ACC112 (cell line): ENCODE measurements around the gene SSTR5.

ENCODE experiments used
- H2AFZ ChIP-seq: fragments of 200-600 bp; sonication (generic); one replicate; pipeline ENCODE4 v1.6.0; 2017; ENCODE audit warnings: antibody characterized with exemption, low read length; ENCODE audit not compliant: unreplicated experiment
- H3K27ac ChIP-seq: fragments of 200-600 bp; sonication (generic); 2 replicates; pipeline ENCODE4 v1.5.1; 2014; ENCODE audit warnings: low read depth, mild to moderate bottlenecking, antibody characterized with exemption, low read length, moderate library complexity
- H3K27me3 ChIP-seq: fragments of 200-600 bp; sonication (generic); 2 replicates; pipeline ENCODE4 v1.6.1; 2014; ENCODE audit warnings: mild to moderate bottlenecking, antibody characterized with exemption, low read length, moderate library complexity, mixed read lengths; ENCODE audit not compliant: insufficient read depth
- H3K36me3 ChIP-seq: fragments of 200-600 bp; sonication (generic); 2 replicates; pipeline ENCODE4 v1.6.1; 2016; ENCODE audit warnings: mild to moderate bottlenecking, antibody characterized with exemption, low read length, moderate library complexity, mixed read lengths; ENCODE audit not compliant: insufficient read depth
- H3K4me1 ChIP-seq: fragments of 200-600 bp; sonication (generic); one replicate; pipeline ENCODE4 v1.6.1; 2016; ENCODE audit warnings: low read length, mixed read lengths; ENCODE audit not compliant: insufficient read depth, unreplicated experiment, control insufficient read depth
- H3K4me3 ChIP-seq: fragments of 200-600 bp; sonication (generic); 2 replicates; pipeline ENCODE4 v1.5.1; 2014; ENCODE audit warnings: mild to moderate bottlenecking, low read depth, low read length
- H3K79me2 ChIP-seq: fragments of 200-600 bp; sonication (generic); one replicate; pipeline ENCODE4 v1.6.0; 2016; ENCODE audit warnings: low read length; ENCODE audit not compliant: control insufficient read depth, unreplicated experiment, insufficient read depth

SSTR5 gene

DNA sequence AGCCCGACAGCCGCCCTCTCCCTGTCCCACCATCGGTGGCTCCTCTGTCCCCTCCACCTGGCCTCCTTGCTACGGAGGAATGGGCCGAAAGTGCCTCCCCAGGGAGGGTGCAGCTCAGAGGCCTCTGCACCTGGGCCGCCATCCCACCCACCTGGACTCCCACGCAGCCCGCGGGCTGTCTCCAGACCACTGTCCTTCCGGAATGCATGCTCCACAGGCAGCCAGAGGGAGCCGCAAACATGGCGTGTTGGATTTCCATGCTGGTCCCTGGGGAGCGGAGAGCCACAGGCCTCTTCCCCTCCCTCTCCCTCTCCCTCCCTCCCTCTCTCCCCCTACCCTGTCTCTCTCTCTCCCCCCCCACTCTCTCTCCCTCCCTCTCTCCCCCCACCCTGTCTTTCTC lies 3.0 kb downstream of the SSTR5 start:
- Histone ChIP-seq H3K27me3 (peaks cover 71% of the 10 kb centered on the region), H2AFZ (no peak overlapping the region), H3K4me1 (peaks cover 5% of the 10 kb centered on the region), H3K79me2 (no peaks in the 10 kb centered on the region), H3K27ac (no peak overlapping the region), H3K4me3 (no peak overlapping the region), H3K36me3 (no peaks in the 10 kb centered on the region)

- no peaks in the 10 kb centered on the region for H3K36me3 ChIP-seq
- H3K79me2 ChIP-seq: no peaks in the 10 kb centered on the region
- peaks cover 67% of the 10 kb centered on the region for H3K27me3 ChIP-seq
- no peak overlapping the region for H3K27ac ChIP-seq
- no peak overlapping the region for H3K4me3 ChIP-seq
- H3K4me1 ChIP-seq: peaks cover 12% of the 10 kb centered on the region
- no peak overlapping the region for H2AFZ ChIP-seq
Measured at GRCh38 chr16:1076801-1077576, 4.4 kb downstream of the SSTR5 start.

GRCh38 chr16:1077877-1078578 lies 5.5 kb downstream of the SSTR5 start:
- H3K27me3 ChIP-seq: peaks cover 58% of the 10 kb centered on the region
- no peak overlapping the region for H3K4me3 ChIP-seq

DNA sequence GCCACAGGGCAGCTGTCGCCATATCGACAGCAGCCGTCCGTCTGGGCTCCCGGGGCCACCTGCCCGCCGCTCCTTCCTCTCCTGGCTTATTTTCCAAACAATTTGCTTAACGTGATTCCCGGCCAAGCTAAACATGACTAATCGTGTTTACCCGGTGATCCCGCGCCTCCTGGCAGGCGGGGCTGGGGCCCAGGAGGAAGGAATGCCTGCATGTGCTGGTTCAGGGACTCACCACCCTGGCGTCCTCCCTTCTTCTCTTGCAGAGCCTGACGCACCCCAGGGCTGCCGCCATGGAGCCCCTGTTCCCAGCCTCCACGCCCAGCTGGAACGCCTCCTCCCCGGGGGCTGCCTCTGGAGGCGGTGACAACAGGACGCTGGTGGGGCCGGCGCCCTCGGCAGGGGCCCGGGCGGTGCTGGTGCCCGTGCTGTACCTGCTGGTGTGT lies 6.1 kb downstream of the SSTR5 start:
- no peaks in the 10 kb centered on the region for H3K79me2 ChIP-seq
- no peaks in the 10 kb centered on the region for H3K36me3 ChIP-seq
- no peak overlapping the region for H3K27ac ChIP-seq
- H3K27me3 ChIP-seq: peaks cover 53% of the 10 kb centered on the region
- peaks cover 21% of the 10 kb centered on the region for H3K4me1 ChIP-seq
- H2AFZ ChIP-seq: no peak overlapping the region
- no peak overlapping the region for H3K4me3 ChIP-seq

More at GRCh38 chr16:1077877-1078578, 5.5 kb downstream of the SSTR5 start:
- Histone ChIP-seq H3K79me2 (no peaks in the 10 kb centered on the region), H3K36me3 (no peaks in the 10 kb centered on the region), H3K4me1 (peaks cover 21% of the 10 kb centered on the region), H2AFZ (no peak overlapping the region), H3K27ac (no peak overlapping the region)

DNA sequence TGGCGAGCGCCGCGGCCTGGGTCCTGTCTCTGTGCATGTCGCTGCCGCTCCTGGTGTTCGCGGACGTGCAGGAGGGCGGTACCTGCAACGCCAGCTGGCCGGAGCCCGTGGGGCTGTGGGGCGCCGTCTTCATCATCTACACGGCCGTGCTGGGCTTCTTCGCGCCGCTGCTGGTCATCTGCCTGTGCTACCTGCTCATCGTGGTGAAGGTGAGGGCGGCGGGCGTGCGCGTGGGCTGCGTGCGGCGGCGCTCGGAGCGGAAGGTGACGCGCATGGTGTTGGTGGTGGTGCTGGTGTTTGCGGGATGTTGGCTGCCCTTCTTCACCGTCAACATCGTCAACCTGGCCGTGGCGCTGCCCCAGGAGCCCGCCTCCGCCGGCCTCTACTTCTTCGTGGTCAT lies 6.8 kb downstream of the SSTR5 start:
- no peaks in the 10 kb centered on the region for H3K36me3 ChIP-seq
- no peak overlapping the region for H3K4me3 ChIP-seq
- H3K27me3 ChIP-seq: peaks cover 46% of the 10 kb centered on the region
- H3K4me1 ChIP-seq: peaks cover 21% of the 10 kb centered on the region
- no peak overlapping the region for H3K27ac ChIP-seq
- H3K79me2 ChIP-seq: no peaks in the 10 kb centered on the region
- H2AFZ ChIP-seq: no peak overlapping the region

GRCh38 chr16:1079786-1080525 lies 7.4 kb downstream of the SSTR5 start:
- peaks cover 41% of the 10 kb centered on the region for H3K27me3 ChIP-seq
- H2AFZ ChIP-seq: no peak overlapping the region
- H3K4me1 ChIP-seq: peaks cover 21% of the 10 kb centered on the region
- H3K79me2 ChIP-seq: no peaks in the 10 kb centered on the region
- no peak overlapping the region for H3K4me3 ChIP-seq
- no peak overlapping the region for H3K27ac ChIP-seq
- H3K36me3 ChIP-seq: no peaks in the 10 kb centered on the region

GRCh38 chr16:1080801-1081733 lies 8.5 kb downstream of the SSTR5 start:
- Histone ChIP-seq H3K36me3 (no peaks in the 10 kb centered on the region), H3K4me3 (no peak overlapping the region), H2AFZ (no peak overlapping the region), H3K79me2 (no peaks in the 10 kb centered on the region), H3K4me1 (peaks cover 21% of the 10 kb centered on the region), H3K27ac (no peak overlapping the region), H3K27me3 (peaks cover 40% of the 10 kb centered on the region)

DNA sequence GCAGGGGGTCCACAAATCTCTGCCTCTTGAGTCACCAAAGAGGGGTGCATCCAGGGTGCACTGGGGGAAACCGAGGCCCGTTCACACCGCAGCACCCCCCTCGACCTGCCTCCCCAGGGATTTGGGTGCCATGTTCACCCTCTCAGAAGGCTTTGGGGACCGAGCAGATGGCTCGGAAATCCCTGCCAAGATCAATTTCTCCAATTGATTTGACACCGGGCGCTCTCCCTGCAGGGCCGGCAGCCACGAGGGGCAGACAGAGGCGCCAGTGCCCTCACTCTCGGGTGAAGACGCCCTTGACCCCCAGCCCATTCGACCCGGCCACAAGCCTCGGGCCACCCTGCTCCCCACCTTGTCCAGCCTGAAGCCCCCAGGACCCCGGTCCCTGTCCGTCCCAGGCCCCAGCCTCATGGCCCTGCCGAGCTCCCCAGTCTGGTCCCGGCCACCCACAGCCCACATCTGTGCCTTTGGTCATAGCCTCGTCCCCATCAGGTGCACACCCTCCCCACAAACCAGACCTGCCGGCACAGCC lies 9.3 kb downstream of the SSTR5 start:
- Histone ChIP-seq H3K79me2 (no peaks in the 10 kb centered on the region), H3K36me3 (no peaks in the 10 kb centered on the region), H3K4me1 (peaks cover 21% of the 10 kb centered on the region), H3K27me3 (peaks cover 33% of the 10 kb centered on the region), H3K27ac (no peak overlapping the region), H2AFZ (no peak overlapping the region), H3K4me3 (no peak overlapping the region)

DNA sequence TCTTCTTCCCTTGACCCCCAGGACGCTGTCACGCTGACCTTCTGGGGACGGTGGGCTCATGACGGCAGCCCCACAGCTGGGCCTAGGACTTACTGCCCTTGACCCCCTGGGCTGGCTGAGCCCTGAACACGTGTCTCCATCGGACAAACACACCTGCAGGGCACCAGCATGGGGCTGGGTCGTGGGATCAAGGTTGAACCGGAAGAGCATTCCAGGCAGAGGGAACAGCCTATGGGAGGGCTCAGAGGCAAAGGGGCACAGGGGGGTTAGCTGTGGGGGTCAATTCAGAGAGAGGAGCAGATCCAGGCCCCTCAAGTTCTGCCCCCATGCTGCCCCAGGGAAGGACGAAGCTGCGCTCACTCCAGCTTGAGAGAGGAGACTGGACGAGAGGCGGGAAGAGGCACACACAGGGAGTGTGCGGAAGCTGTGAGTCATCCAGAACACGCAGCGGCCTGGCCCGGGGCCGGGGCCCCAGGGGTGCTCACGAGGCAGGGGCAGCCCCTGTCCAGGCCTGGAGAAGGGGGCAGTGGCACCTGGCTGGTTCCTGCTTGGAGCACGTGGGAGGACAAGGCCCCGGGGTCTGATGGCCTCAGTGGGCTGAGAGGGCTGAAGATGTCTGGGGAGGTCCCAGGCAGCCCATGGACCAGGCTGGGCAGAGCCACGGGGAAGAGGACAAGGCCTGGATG lies 9.9 kb downstream of the SSTR5 start:
- H3K79me2 ChIP-seq: no peaks in the 10 kb centered on the region
- no peak overlapping the region for H3K27ac ChIP-seq
- peaks cover 27% of the 10 kb centered on the region for H3K27me3 ChIP-seq
- no peak overlapping the region for H2AFZ ChIP-seq
- H3K4me1 ChIP-seq: peaks cover 21% of the 10 kb centered on the region
- H3K4me3 ChIP-seq: no peak overlapping the region
- no peaks in the 10 kb centered on the region for H3K36me3 ChIP-seq
